ENCODE data around the gene BTBD10.

GRCh38 chr11:13434247-13435205 is 28.5 kb downstream of the BTBD10 start:
- TF ChIP-seq EP300 (IDR thresholded peaks at IDR 0.05) (no peak), POLR2A (IDR thresholded peaks at IDR 0.05) (no peak), POLR2AphosphoS5 (IDR thresholded peaks at IDR 0.05) (no peak)
- TF ChIP-seq, protein P1, sequence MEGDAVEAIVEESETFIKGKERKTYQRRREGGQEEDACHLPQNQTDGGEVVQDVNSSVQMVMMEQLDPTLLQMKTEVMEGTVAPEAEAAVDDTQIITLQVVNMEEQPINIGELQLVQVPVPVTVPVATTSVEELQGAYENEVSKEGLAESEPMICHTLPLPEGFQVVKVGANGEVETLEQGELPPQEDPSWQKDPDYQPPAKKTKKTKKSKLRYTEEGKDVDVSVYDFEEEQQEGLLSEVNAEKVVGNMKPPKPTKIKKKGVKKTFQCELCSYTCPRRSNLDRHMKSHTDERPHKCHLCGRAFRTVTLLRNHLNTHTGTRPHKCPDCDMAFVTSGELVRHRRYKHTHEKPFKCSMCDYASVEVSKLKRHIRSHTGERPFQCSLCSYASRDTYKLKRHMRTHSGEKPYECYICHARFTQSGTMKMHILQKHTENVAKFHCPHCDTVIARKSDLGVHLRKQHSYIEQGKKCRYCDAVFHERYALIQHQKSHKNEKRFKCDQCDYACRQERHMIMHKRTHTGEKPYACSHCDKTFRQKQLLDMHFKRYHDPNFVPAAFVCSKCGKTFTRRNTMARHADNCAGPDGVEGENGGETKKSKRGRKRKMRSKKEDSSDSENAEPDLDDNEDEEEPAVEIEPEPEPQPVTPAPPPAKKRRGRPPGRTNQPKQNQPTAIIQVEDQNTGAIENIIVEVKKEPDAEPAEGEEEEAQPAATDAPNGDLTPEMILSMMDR (IDR thresholded peaks at IDR 0.05), result no peak
